Neural progenitor cell (in vitro differentiated cells): ENCODE measurements around the gene ADARB2. TPM values are rescaled to one million over a fixed set of nuclear protein-coding genes. Genes with fewer than 3 reads are reported as not detected.
A peak's percentile ranks its signal among the peaks of the same experiment; 100 is the strongest.

Experiments
- DNase-seq: peaks from one replicate; pipeline ENCODE4 v3.0.0-alpha.2; 2016; ENCODE audit warnings: low spot score
- H2AFZ ChIP-seq: fragments of 200-600 bp; sonication (generic); replicated peaks from 2 replicates; pipeline ENCODE4 v1.6.1; 2016; ENCODE audit warnings: antibody characterized with exemption
- H3F3A ChIP-seq: fragments of 200-600 bp; sonication (generic); 2 replicates; pipeline ENCODE4 v1.6.1; 2016; ENCODE audit warnings: antibody characterized with exemption, low read depth
- H3K27ac ChIP-seq: fragments of 200-600 bp; sonication (generic); 2 replicates; pipeline ENCODE4 v1.5.1; 2016; ENCODE audit warnings: mild to moderate bottlenecking
- H3K27me3 ChIP-seq: fragments of 200-600 bp; sonication (generic); 2 replicates; pipeline ENCODE4 v1.6.1; 2016; ENCODE audit warnings: mild to moderate bottlenecking, moderate library complexity
- H3K36me3 ChIP-seq: fragments of 200-600 bp; sonication (generic); 2 replicates; pipeline ENCODE4 v1.5.1; 2016
- H3K4me1 ChIP-seq: fragments of 200-600 bp; sonication (generic); 2 replicates; pipeline ENCODE4 v1.6.1; 2016; ENCODE audit warnings: mixed run types
- H3K4me2 ChIP-seq: fragments of 200-600 bp; sonication (generic); 2 replicates; pipeline ENCODE4 v1.6.1; 2016
- H3K4me3 ChIP-seq: fragments of 200-600 bp; sonication (generic); 2 replicates; pipeline ENCODE4 v1.5.1; 2016
- H3K79me2 ChIP-seq: fragments of 200-600 bp; sonication (generic); 2 replicates; pipeline ENCODE4 v1.6.1; 2016; ENCODE audit warnings: low read depth
- H3K9ac ChIP-seq: fragments of 200-600 bp; sonication (generic); 2 replicates; pipeline ENCODE4 v1.6.1; 2016
- H3K9me3 ChIP-seq: fragments of 200-600 bp; sonication (generic); 2 replicates; pipeline ENCODE4 v1.5.1; 2016; ENCODE audit warnings: low read depth
- H4K20me1 ChIP-seq: fragments of 200-600 bp; sonication (generic); 2 replicates; pipeline ENCODE4 v1.6.1; 2016; ENCODE audit warnings: low read depth
- H3K27ac Mint-ChIP-seq: 3 replicates; pipeline ENCODE4 v1.8.0; 2021; ENCODE audit warnings: mixed read lengths
- H3K27me3 Mint-ChIP-seq: 2 replicates; pipeline ENCODE4 v1.8.0; 2022; ENCODE audit warnings: low read depth, mild to moderate bottlenecking, inconsistent platforms, moderate library complexity, mixed read lengths; ENCODE audit not compliant: insufficient read depth
- H3K36me3 Mint-ChIP-seq: 3 replicates; pipeline ENCODE4 v1.8.0; 2021; ENCODE audit warnings: mixed read lengths
- H3K4me1 Mint-ChIP-seq: 3 replicates; pipeline ENCODE4 v1.8.0; 2021; ENCODE audit warnings: mixed read lengths
- H3K4me3 Mint-ChIP-seq: 3 replicates; pipeline ENCODE4 v1.8.0; 2021; ENCODE audit warnings: mild to moderate bottlenecking, moderate library complexity, mixed read lengths
- H3K9me3 Mint-ChIP-seq: 3 replicates; pipeline ENCODE4 v1.8.0; 2020; ENCODE audit warnings: mixed read lengths
- CTCF ChIP-seq: fragments of 200-600 bp; sonication (generic); IDR thresholded peaks from 2 replicates; pipeline ENCODE4 v1.5.1; 2017; ENCODE audit warnings: antibody characterized with exemption, mild to moderate bottlenecking
- EZH2 ChIP-seq: fragments of 200-600 bp; sonication (generic); IDR thresholded peaks from 2 replicates; pipeline ENCODE4 v1.6.1; 2017; ENCODE audit warnings: antibody characterized with exemption, mild to moderate bottlenecking, moderate library complexity
- EZH2phosphoT487 ChIP-seq: fragments of 200-600 bp; sonication (generic); IDR thresholded peaks from 2 replicates; pipeline ENCODE4 v1.6.1; 2017; ENCODE audit warnings: antibody characterized with exemption
- total RNA-seq: library from RNA; depleted of rRNA; stranded (reverse); fragments of >200 nt; gene quantifications from 2 replicates; pipeline ENCODE4 v1.2.3, GENCODE V29; 2015; ENCODE audit warnings: low replicate concordance

The ADARB2 gene
- total RNA-seq, 1 donor from 2014 or later: not detected

- H4K20me1 ChIP-seq: no peaks in the 10 kb centered on the region
- H2AFZ ChIP-seq: no peak overlapping the region
- Mint-ChIP-seq H3K27ac (no peak overlapping the region), H3K4me3 (no peak overlapping the region), H3K36me3 (no peaks in the 10 kb centered on the region), H3K27me3 (peaks cover 2% of the 10 kb centered on the region), H3K4me1 (no peaks in the 10 kb centered on the region), H3K9me3 (peaks cover 6% of the 10 kb centered on the region)
- DNase-seq: no peak
- H3K36me3 ChIP-seq: no peaks in the 10 kb centered on the region
- H3K27me3 ChIP-seq: no peaks in the 10 kb centered on the region
- no peak overlapping the region for H3K4me2 ChIP-seq
- no peaks in the 10 kb centered on the region for H3K4me1 ChIP-seq
- TF ChIP-seq CTCF (no peak), EZH2phosphoT487 (no peak), EZH2 (no peak)
- H3K27ac ChIP-seq: no peak overlapping the region
- H3K9me3 ChIP-seq: no peaks in the 10 kb centered on the region
- H3K4me3 ChIP-seq: no peak overlapping the region
- H3K9ac ChIP-seq: no peak overlapping the region
- no peaks in the 10 kb centered on the region for H3K79me2 ChIP-seq
- H3F3A ChIP-seq: no peaks in the 10 kb centered on the region
Measured at GRCh38 chr10:1582739-1583138, 154.6 kb downstream of the ADARB2 start.

DNA sequence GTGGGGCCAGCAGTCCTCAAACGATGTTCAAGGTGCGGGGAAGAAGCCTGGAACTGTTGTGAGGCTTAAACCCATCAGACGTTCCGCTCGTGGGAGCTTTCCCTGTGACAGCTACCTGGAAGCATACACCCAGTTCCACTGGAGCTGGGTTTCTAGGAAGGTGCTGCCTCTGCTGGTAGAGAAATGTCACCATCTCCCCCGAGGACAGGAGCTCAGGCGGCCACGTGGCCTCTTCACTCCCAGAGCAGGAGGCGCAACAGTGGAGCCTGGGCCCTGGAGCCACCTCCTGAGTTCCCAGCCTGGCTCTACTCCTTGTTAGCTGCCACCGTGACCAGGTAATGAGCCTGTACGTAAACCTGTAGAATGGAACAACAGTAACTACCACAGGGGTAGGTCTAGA lies 156.1 kb downstream of the ADARB2 start:
- no peaks in the 10 kb centered on the region for H3K79me2 ChIP-seq
- DNase-seq: no peak
- TF ChIP-seq CTCF (peak; percentile 13), EZH2phosphoT487 (no peak)

GRCh38 chr10:1579671-1580070 lies 157.7 kb downstream of the ADARB2 start:
- Histone ChIP-seq H3K9ac (no peak overlapping the region), H3F3A (no peaks in the 10 kb centered on the region), H3K9me3 (no peaks in the 10 kb centered on the region), H2AFZ (no peak overlapping the region), H3K79me2 (no peaks in the 10 kb centered on the region), H3K27me3 (no peaks in the 10 kb centered on the region), H3K4me3 (no peak overlapping the region), H3K36me3 (no peaks in the 10 kb centered on the region), H3K27ac (no peak overlapping the region), H3K4me2 (no peak overlapping the region), H4K20me1 (no peaks in the 10 kb centered on the region), H3K4me1 (no peaks in the 10 kb centered on the region)
- Mint-ChIP-seq H3K4me3 (no peak overlapping the region), H3K4me1 (peaks cover 3% of the 10 kb centered on the region), H3K36me3 (no peaks in the 10 kb centered on the region), H3K27ac (no peak overlapping the region), H3K9me3 (no peaks in the 10 kb centered on the region), H3K27me3 (peaks cover 5% of the 10 kb centered on the region)
- no peak for DNase-seq
- TF ChIP-seq EZH2: no peak

More for the DNA sequence above, 156.1 kb downstream of the ADARB2 start:
- no peaks in the 10 kb centered on the region for H4K20me1 ChIP-seq
- no peaks in the 10 kb centered on the region for H3K27me3 ChIP-seq
- H3K9me3 ChIP-seq: no peaks in the 10 kb centered on the region
- Mint-ChIP-seq H3K27me3 (peaks cover 5% of the 10 kb centered on the region), H3K4me1 (no peaks in the 10 kb centered on the region), H3K27ac (no peak overlapping the region), H3K36me3 (no peaks in the 10 kb centered on the region), H3K4me3 (no peak overlapping the region), H3K9me3 (no peaks in the 10 kb centered on the region)
- H3F3A ChIP-seq: no peaks in the 10 kb centered on the region
- H3K4me3 ChIP-seq: no peak overlapping the region
- H3K4me1 ChIP-seq: no peaks in the 10 kb centered on the region
- no peaks in the 10 kb centered on the region for H3K36me3 ChIP-seq
- no peak overlapping the region for H3K9ac ChIP-seq
- no peak overlapping the region for H3K4me2 ChIP-seq
- no peak overlapping the region for H2AFZ ChIP-seq
- H3K27ac ChIP-seq: no peak overlapping the region

DNA sequence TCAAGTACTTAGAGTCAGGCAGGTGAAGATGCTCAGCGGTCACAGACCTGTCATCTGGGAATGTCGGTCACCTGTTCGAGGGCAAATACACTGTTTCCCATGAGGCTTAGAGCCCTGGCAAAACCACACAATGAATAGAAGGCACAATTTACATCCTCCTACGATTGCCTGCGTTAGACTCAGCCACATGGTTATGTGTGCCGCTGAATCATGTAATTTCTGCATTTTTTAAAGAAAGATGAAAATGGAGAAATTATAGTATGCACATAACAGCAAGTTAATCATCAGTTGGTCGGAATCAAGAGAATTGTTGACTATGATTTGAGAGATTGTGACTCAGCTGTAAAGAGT lies 158.2 kb downstream of the ADARB2 start:
- Histone ChIP-seq H3K4me1 (no peaks in the 10 kb centered on the region), H3K4me3 (no peak overlapping the region), H3K27me3 (no peaks in the 10 kb centered on the region), H3F3A (no peaks in the 10 kb centered on the region), H3K79me2 (no peaks in the 10 kb centered on the region), H3K9ac (no peak overlapping the region), H3K4me2 (no peak overlapping the region), H3K36me3 (no peaks in the 10 kb centered on the region), H3K9me3 (no peaks in the 10 kb centered on the region), H3K27ac (no peak overlapping the region), H2AFZ (no peak overlapping the region), H4K20me1 (no peaks in the 10 kb centered on the region)
- TF ChIP-seq EZH2phosphoT487: no peak
- H3K4me1 Mint-ChIP-seq: peaks cover 3% of the 10 kb centered on the region
- DNase-seq: no peak
- H3K27me3 Mint-ChIP-seq: peaks cover 5% of the 10 kb centered on the region
- no peaks in the 10 kb centered on the region for H3K36me3 Mint-ChIP-seq
- no peak overlapping the region for H3K4me3 Mint-ChIP-seq
- H3K27ac Mint-ChIP-seq: no peak overlapping the region
- H3K9me3 Mint-ChIP-seq: no peaks in the 10 kb centered on the region
